A549 (cell line): Measurements from ENCODE around the gene TAF15. TPM values are rescaled to one million over a fixed set of nuclear protein-coding genes. Genes with fewer than 3 reads are reported as not detected.

Experiments
- ATAC-seq, 2 experiments: fragments of 200-7000 bp in 1 of 2; fragments of >200 bp in 1 of 2; cut with Nextera tagmentation in 1 of 2; cut with Tn5 transposase in 1 of 2; 3 replicates each; pipeline versions ENCODE4 v1.8.0 to v1.9.1; 2018 to 2020; ENCODE audit warnings: mild to moderate bottlenecking in 1 of 2, moderate library complexity in 1 of 2
- CTCF ChIA-PET: fragments of 300-600 bp; sonication (Branson Sonifier 250); formaldehyde crosslinking; extraction: SDS; loops from one replicate; lab custom pipeline; 2021; ENCODE audit warnings: antibody characterized with exemption, inconsistent platforms; lab: Yijun Ruan, JAX
- POLR2A ChIA-PET: fragments of 350-600 bp; formaldehyde crosslinking; extraction: SDS; loops from one replicate; lab custom pipeline; 2021; ENCODE audit warnings: antibody characterized with exemption, inconsistent platforms; lab: Yijun Ruan, JAX
- DNase-seq, 2 experiments: peaks; one replicate each; pipeline versions ENCODE4 v3.0.0 to v3.0.0-alpha.2; 2011 to 2016; ENCODE audit warnings: low read depth in 1 of 2, low spot score in 1 of 2
- FAIRE-seq: peaks from 2 replicates; lab custom pipeline; 2011; peaks lifted over from hg19 to GRCh38; lab: Jason Lieb, UNC
- H3K27ac ChIP-seq, 2 experiments: fragments of >200 bp; sonication (Bioruptor Twin); formaldehyde crosslinking; 3 replicates each; pipeline ENCODE4 v1.5.1; 2016 to 2017
- H3K4me1 ChIP-seq: fragments of >200 bp; sonication (Bioruptor Twin); formaldehyde crosslinking; 3 replicates; pipeline ENCODE4 v1.6.1; 2016
- H3K4me2 ChIP-seq: fragments of >200 bp; sonication (Bioruptor Twin); formaldehyde crosslinking; 3 replicates; pipeline ENCODE4 v1.6.1; 2016
- H3K4me3 ChIP-seq: fragments of >200 bp; sonication (Bioruptor Twin); formaldehyde crosslinking; 3 replicates; pipeline ENCODE4 v1.5.1; 2016
- H3K9me3 ChIP-seq: fragments of >200 bp; sonication (Bioruptor Twin); formaldehyde crosslinking; 3 replicates; pipeline ENCODE4 v1.6.1; 2016
- CBX2 ChIP-seq: fragments of 200-600 bp; sonication (generic); IDR thresholded peaks from 2 replicates; pipeline ENCODE4 v1.6.1; 2016; ENCODE audit warnings: low read depth, mild to moderate bottlenecking, borderline replicate concordance
- CEBPB ChIP-seq, 2 experiments: fragments of >200 bp in 1 of 2; sonication (Bioruptor Twin) in 1 of 2; formaldehyde crosslinking in 1 of 2; IDR thresholded peaks; 2 replicates each; pipeline ENCODE4 v1.6.1; 2012 to 2016
- CHD2 ChIP-seq: fragments of 150-350 bp; IDR thresholded peaks from 2 replicates; pipeline ENCODE4 v1.6.1; 2014; ENCODE audit warnings: low read length; ENCODE audit not compliant: partially characterized antibody
- CHD4 ChIP-seq: fragments of 200-600 bp; sonication (generic); IDR thresholded peaks from 2 replicates; pipeline ENCODE4 v1.6.1; 2016; ENCODE audit warnings: antibody characterized with exemption, mild to moderate bottlenecking, borderline replicate concordance
- FOSB ChIP-seq: fragments of 250-450 bp; sonication (Bioruptor Pico); IDR thresholded peaks from 2 replicates; pipeline ENCODE4 v1.5.0; 2020; ENCODE audit warnings: mild to moderate bottlenecking, moderate library complexity
- FOSL2 ChIP-seq, 2 experiments: fragments of 450-650 bp in 1 of 2; fragments of >200 bp in 1 of 2; sonication (Bioruptor Twin) in 1 of 2; formaldehyde crosslinking; IDR thresholded peaks; 2 replicates each; pipeline versions ENCODE4 v1.5.0 to v1.6.1; 2016 to 2020; ENCODE audit warnings: mild to moderate bottlenecking in 1 of 2, moderate library complexity in 1 of 2
- GATA3 ChIP-seq: IDR thresholded peaks from 2 replicates; pipeline ENCODE4 v1.6.1; 2012; ENCODE audit warnings: borderline replicate concordance
- HDAC2 ChIP-seq: fragments of 200-600 bp; sonication (generic); IDR thresholded peaks from 2 replicates; pipeline ENCODE4 v1.6.1; 2016
- HEYL ChIP-seq: fragments of 250-450 bp; sonication (Bioruptor Pico); IDR thresholded peaks from 2 replicates; pipeline ENCODE4 v1.8.0; 2021; ENCODE audit warnings: mild to moderate bottlenecking, moderate library complexity
- JUN ChIP-seq, 2 experiments: fragments of >200 bp; sonication (Bioruptor Twin); formaldehyde crosslinking; IDR thresholded peaks; 2 replicates in 1 of 2; 3 replicates in 1 of 2; pipeline ENCODE4 v1.6.1; 2016 to 2017
- KDM1A ChIP-seq: fragments of 200-600 bp; sonication (generic); IDR thresholded peaks from 2 replicates; pipeline ENCODE4 v1.6.1; 2016; ENCODE audit warnings: low read depth, mild to moderate bottlenecking
- KDM5A ChIP-seq: fragments of 200-600 bp; sonication (generic); IDR thresholded peaks from 2 replicates; pipeline ENCODE4 v1.6.1; 2016; ENCODE audit warnings: antibody characterized with exemption, mild to moderate bottlenecking
- MAFK ChIP-seq: fragments of 450-650 bp; IDR thresholded peaks from 2 replicates; pipeline ENCODE4 v1.6.1; 2014; ENCODE audit not compliant: partially characterized antibody
- MYC ChIP-seq: IDR thresholded peaks from 2 replicates; pipeline ENCODE4 v1.6.1; 2012; ENCODE audit warnings: mild to moderate bottlenecking, inconsistent platforms, low read length, improper control_type of control experiment, borderline replicate concordance
- NR3C1 ChIP-seq: fragments of >200 bp; sonication (Bioruptor Twin); formaldehyde crosslinking; IDR thresholded peaks from 3 replicates; pipeline ENCODE4 v1.6.1; 2017
- PHF8 ChIP-seq: fragments of 200-600 bp; sonication (generic); IDR thresholded peaks from 2 replicates; pipeline ENCODE4 v1.6.1; 2016; ENCODE audit warnings: low read depth, mild to moderate bottlenecking, antibody characterized with exemption, moderate library complexity, borderline replicate concordance
- RAD21 ChIP-seq, 2 experiments: fragments of >200 bp in 1 of 2; sonication (Bioruptor Twin) in 1 of 2; formaldehyde crosslinking in 1 of 2; IDR thresholded peaks in 1 of 2; conservative IDR thresholded peaks in 1 of 2; 2 replicates in 1 of 2; 3 replicates in 1 of 2; pipeline ENCODE4 v1.6.1; 2012 to 2018; ENCODE audit warnings: inconsistent platforms in 1 of 2
- RFX5 ChIP-seq: fragments of 450-650 bp; IDR thresholded peaks from 2 replicates; pipeline ENCODE4 v1.7.1; 2014; ENCODE audit warnings: antibody characterized with exemption, mild to moderate bottlenecking, moderate library complexity
- SMC3 ChIP-seq: fragments of >200 bp; sonication (Bioruptor Twin); formaldehyde crosslinking; IDR thresholded peaks from 3 replicates; pipeline ENCODE4 v1.6.1; 2018; ENCODE audit warnings: inconsistent platforms
- TFCP2L1 ChIP-seq: fragments of 250-450 bp; sonication (Bioruptor Pico); IDR thresholded peaks from 2 replicates; pipeline ENCODE4 v1.5.0; 2021; ENCODE audit warnings: mild to moderate bottlenecking
- ZC3H11A ChIP-seq: fragments of 450-650 bp; IDR thresholded peaks from 2 replicates; pipeline ENCODE4 v1.6.1; 2014; ENCODE audit warnings: antibody characterized with exemption, mild to moderate bottlenecking
- ZFP36 ChIP-seq: fragments of 450-650 bp; IDR thresholded peaks from 2 replicates; pipeline ENCODE4 v1.6.1; 2014; ENCODE audit warnings: borderline replicate concordance; ENCODE audit not compliant: partially characterized antibody
- WGBS: methylation state at CpG from one replicate; pipeline ENCODE4 v1.1.6; 2017; ENCODE audit errors: missing lambda C conversion rate; 5-methylcytosine and 5-hydroxymethylcytosine counted together
- polyA plus RNA-seq, 4 experiments: library from polyadenylated mRNA; depleted of rRNA in 3 of 4; stranded (reverse); fragments of >200 nt; fragmentation: RNase III in 1 of 4; extraction: RNeasy Plus Mini Kit Qiagen cat#74134 plus additional on column Dnase treatment in 1 of 4; gene quantifications; 2 replicates in 3 of 4; 3 replicates in 1 of 4; pipeline ENCODE4 v1.2.3, GENCODE V29; 2011 to 2017
- TF ChIP-seq, protein P1 (sequence below): fragments of >200 bp; sonication (Bioruptor Twin); formaldehyde crosslinking; IDR thresholded peaks from 3 replicates; pipeline ENCODE4 v1.5.1; 2016
- TF ChIP-seq, protein P2 (sequence below): fragments of >200 bp; sonication (Bioruptor Twin); formaldehyde crosslinking; IDR thresholded peaks from 2 replicates; pipeline ENCODE4 v1.6.1; 2016
- TF ChIP-seq, protein P3 (sequence below): IDR thresholded peaks from 2 replicates; pipeline ENCODE4 v1.6.1; 2012
- TF ChIP-seq, protein P4 (sequence below): fragments of >200 bp; sonication (Bioruptor Twin); formaldehyde crosslinking; IDR thresholded peaks from 3 replicates; pipeline ENCODE4 v1.6.1; 2016
- TF ChIP-seq, protein P5 (sequence below): IDR thresholded peaks from 2 replicates; pipeline ENCODE4 v1.6.1; 2012; ENCODE audit warnings: low read depth, borderline replicate concordance

Gene TAF15
- polyA plus RNA-seq, 2 of the 4 experiments (the other 2 are of a cell fraction) = 130 to 544 TPM

DNA sequence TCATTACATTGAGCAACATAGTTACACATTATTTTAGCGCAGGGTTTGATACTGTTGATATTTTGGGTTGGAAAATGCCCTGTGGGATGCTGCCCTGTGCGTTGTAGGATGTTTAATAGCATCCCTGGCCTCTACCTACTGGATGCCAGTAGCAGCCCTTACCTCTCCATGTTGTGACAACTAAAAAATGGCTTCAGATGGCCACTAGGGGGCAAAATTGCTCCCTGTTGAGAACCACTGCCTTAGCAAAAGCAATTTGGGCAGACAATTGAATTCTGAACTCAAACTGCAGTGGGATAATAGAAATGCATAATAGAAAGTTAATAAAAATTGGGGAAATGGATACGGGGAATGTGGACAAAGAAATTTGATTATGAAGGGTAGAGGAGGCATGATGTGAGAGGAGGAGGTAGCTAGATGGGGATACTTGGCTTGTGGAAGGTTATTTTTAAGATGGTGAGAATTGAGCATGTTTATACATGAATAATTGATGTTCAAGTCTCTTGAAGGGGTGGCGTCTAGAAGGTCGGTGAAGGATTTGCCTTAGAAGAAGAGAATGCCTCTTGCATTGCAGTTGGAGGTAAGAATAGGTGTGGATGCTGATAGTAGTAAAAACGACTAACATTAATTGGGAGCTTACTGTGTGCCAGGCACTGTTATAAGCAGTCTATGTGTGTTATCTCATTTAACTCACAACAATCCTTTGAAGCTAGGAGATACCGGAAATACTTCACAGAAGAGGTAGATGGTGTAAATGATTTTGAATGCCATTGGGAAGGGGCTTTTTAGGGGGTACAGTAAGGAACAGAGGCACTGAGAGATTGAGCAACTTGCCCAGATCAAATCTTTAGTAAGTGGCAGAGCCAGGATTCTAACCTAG lies 40.4 kb downstream of the TAF15 start:
- no peaks in the 10 kb centered on the region for H3K4me1 ChIP-seq
- FAIRE-seq (no peak), DNase-seq (peak; percentile 67 to 81), ATAC-seq (peak; percentile 87 to 91)
- H3K27ac ChIP-seq = no peak overlapping the region
- WGBS = 53% methylated on average over 7 of the region's 7 CpGs
- H3K9me3 ChIP-seq = no peaks in the 10 kb centered on the region
- no peak overlapping the region for H3K4me2 ChIP-seq
- TF ChIP-seq SMC3 = peak; percentile 43
- TF ChIP-seq, protein P1, sequence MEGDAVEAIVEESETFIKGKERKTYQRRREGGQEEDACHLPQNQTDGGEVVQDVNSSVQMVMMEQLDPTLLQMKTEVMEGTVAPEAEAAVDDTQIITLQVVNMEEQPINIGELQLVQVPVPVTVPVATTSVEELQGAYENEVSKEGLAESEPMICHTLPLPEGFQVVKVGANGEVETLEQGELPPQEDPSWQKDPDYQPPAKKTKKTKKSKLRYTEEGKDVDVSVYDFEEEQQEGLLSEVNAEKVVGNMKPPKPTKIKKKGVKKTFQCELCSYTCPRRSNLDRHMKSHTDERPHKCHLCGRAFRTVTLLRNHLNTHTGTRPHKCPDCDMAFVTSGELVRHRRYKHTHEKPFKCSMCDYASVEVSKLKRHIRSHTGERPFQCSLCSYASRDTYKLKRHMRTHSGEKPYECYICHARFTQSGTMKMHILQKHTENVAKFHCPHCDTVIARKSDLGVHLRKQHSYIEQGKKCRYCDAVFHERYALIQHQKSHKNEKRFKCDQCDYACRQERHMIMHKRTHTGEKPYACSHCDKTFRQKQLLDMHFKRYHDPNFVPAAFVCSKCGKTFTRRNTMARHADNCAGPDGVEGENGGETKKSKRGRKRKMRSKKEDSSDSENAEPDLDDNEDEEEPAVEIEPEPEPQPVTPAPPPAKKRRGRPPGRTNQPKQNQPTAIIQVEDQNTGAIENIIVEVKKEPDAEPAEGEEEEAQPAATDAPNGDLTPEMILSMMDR = peak; percentile 91
- TF ChIP-seq FOSL2 (IDR thresholded peaks at IDR 0.05) = no peak
- no peak for TF ChIP-seq FOSL2 (CRISPR knock-in tag; IDR thresholded peaks at IDR 0.05)
- TF ChIP-seq HDAC2 = no peak
- no peak for TF ChIP-seq ZC3H11A
- TF ChIP-seq RAD21 (conservative IDR thresholded peaks at IDR 0.05 in 1 of 2, IDR thresholded peaks at IDR 0.05 in 1 of 2) = peak; percentile 58 to 68; a peak in 4 of 5 replicates
- TF ChIP-seq CBX2 = no peak
- 0 out of 5 replicates have a peak, but pooled peaks of 1 of the 2 experiments have one; percentile 18 for TF ChIP-seq JUN (IDR thresholded peaks at IDR 0.05)
- ChIA-PET CTCF (interaction anchor here (0.5 to 5.1 kb wide), 29 partner anchors 8 to 300 kb away, joined by 3 to 41 read pairs (median 4); partner anchors contain the start of genes CCL5 and HEATR9), POLR2A (interaction anchor here (0.6 kb wide), 1 partner anchor 11 kb away, joined by 4 read pairs; no protein-coding TSS in a partner anchor)
- H3K4me3 ChIP-seq = no peak overlapping the region

DNA sequence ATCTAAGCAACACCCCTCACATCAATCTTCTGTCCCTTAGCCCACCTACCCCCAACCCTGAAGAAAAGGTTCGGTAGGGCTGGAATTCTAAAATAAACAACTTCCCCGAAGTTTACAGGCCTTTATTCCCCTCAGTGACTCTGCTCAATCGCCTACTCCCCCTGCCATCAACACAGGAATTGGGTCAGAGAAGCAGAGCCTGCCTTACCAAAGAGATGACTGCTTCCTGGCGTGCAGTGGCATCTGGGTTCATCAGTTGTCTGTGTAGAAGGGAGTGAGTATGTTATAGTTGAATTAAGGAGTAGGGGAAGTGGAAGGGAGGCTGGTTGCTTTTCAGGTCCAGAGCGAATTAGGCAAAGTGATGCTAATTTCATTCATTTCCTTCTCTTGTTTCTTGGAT lies 46.7 kb downstream of the TAF15 start:
- Histone ChIP-seq H3K4me2 (no peak overlapping the region), H3K9me3 (no peaks in the 10 kb centered on the region), H3K4me3 (no peak overlapping the region), H3K4me1 (no peaks in the 10 kb centered on the region), H3K27ac (no peak overlapping the region)
- WGBS = 84% methylated on average over 5 of the region's 5 CpGs
- CTCF ChIA-PET = interaction anchor here (0.6 to 3.2 kb wide), 3 partner anchors 14 to 109 kb away, joined by 3 to 14 read pairs (median 8); no protein-coding TSS in a partner anchor
- no peak for FAIRE-seq
- no peak for TF ChIP-seq CHD4
- TF ChIP-seq TFCP2L1 (CRISPR knock-in tag) = no peak
- TF ChIP-seq RFX5 = no peak
- TF ChIP-seq MAFK = no peak
- TF ChIP-seq, protein P2, sequence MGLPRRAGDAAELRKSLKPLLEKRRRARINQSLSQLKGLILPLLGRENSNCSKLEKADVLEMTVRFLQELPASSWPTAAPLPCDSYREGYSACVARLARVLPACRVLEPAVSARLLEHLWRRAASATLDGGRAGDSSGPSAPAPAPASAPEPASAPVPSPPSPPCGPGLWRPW = no peak
- TF ChIP-seq ZFP36 = no peak
- TF ChIP-seq GATA3 = no peak
- no peak for TF ChIP-seq KDM5A
- TF ChIP-seq PHF8 = no peak
- TF ChIP-seq NR3C1 = no peak
- POLR2A ChIA-PET = no interaction called here
- DNase-seq = no peak
- ATAC-seq = no peak

DNA sequence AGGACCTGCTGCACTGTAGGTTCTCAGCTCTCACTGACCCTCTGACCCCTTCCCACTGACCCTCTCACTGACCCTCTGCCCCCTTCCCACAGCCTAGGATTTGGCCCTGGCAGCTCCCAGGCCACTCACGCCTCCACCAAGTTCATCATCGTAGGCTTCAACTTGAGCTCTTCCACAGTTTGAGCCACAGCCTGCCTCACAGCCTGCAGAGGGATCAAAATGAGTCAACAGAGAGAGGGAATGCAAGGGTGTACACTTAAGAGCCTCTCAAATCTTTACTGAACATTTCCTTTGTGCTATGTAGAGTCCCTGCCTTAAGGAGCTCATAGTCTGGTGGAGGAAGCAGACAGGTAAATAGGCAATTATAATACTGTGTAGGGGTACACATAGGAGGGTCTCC lies 47.3 kb downstream of the TAF15 start:
- DNase-seq (no peak), FAIRE-seq (no peak), ATAC-seq (no peak; a peak in 1 of 6 replicates)
- Histone ChIP-seq H3K4me2 (no peak overlapping the region), H3K9me3 (no peaks in the 10 kb centered on the region), H3K27ac (no peak overlapping the region), H3K4me1 (no peaks in the 10 kb centered on the region), H3K4me3 (no peak overlapping the region)
- ChIA-PET CTCF (interaction anchor here (0.6 to 3.2 kb wide), 5 partner anchors 8 to 107 kb away, joined by 3 to 14 read pairs (median 6); no protein-coding TSS in a partner anchor), POLR2A (no interaction called here)
- TF ChIP-seq, protein P3, sequence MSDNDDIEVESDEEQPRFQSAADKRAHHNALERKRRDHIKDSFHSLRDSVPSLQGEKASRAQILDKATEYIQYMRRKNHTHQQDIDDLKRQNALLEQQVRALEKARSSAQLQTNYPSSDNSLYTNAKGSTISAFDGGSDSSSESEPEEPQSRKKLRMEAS = no peak
- TF ChIP-seq CHD2 (no peak), FOSB (no peak), FOSL2 (IDR thresholded peaks at IDR 0.05) (no peak), FOSL2 (CRISPR knock-in tag; IDR thresholded peaks at IDR 0.05) (no peak), KDM1A (no peak), GATA3 (no peak), CEBPB (IDR thresholded peaks at IDR 0.05) (no peak), HEYL (no peak), NR3C1 (no peak), SMC3 (no peak), MYC (no peak), HDAC2 (no peak)
- TF ChIP-seq, protein P4, sequence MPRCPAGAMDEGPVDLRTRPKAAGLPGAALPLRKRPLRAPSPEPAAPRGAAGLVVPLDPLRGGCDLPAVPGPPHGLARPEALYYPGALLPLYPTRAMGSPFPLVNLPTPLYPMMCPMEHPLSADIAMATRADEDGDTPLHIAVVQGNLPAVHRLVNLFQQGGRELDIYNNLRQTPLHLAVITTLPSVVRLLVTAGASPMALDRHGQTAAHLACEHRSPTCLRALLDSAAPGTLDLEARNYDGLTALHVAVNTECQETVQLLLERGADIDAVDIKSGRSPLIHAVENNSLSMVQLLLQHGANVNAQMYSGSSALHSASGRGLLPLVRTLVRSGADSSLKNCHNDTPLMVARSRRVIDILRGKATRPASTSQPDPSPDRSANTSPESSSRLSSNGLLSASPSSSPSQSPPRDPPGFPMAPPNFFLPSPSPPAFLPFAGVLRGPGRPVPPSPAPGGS = no peak
- TF ChIP-seq, protein P5, sequence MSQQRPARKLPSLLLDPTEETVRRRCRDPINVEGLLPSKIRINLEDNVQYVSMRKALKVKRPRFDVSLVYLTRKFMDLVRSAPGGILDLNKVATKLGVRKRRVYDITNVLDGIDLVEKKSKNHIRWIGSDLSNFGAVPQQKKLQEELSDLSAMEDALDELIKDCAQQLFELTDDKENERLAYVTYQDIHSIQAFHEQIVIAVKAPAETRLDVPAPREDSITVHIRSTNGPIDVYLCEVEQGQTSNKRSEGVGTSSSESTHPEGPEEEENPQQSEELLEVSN = no peak
- WGBS = 96% methylated on average over 2 of the region's 2 CpGs
